GM21737 (cell line): ENCODE measurements around the gene ATP6V1B1.
"Not testable (repeated sequence)": the region's sequence is repeated elsewhere in the genome, so short reads cannot be mapped to it uniquely, and the experiment has no call there.

Source experiments
- ATAC-seq: cut with Tn5 transposase; IDR thresholded peaks from one replicate; pipeline ENCODE4 v1.9.1; 2021; ENCODE audit warnings: mild to moderate bottlenecking, moderate library complexity; ENCODE audit not compliant: unreplicated experiment

The ATP6V1B1 gene

GRCh38 chr2:71005271-71006202, 69.8 kb downstream of the ATP6V1B1 start:
- no peak for ATAC-seq

- no peak for ATAC-seq
These were observed 70.6 kb downstream of the ATP6V1B1 start for GRCh38 chr2:71006323-71006722.

- ATAC-seq, result no peak
These were observed 71.5 kb downstream of the ATP6V1B1 start for GRCh38 chr2:71006955-71007799.

- no peak for ATAC-seq
These were observed 72.6 kb downstream of the ATP6V1B1 start for GRCh38 chr2:71008342-71008741.

GRCh38 chr2:71011786-71012185, 76.1 kb downstream of the ATP6V1B1 start:
- not testable (repeated sequence) for ATAC-seq
